OCI-LY7 (cell line): Measurements from ENCODE around the gene SSBP2. TPM values are rescaled to one million over a fixed set of nuclear protein-coding genes. Genes with fewer than 3 reads are reported as not detected.

Source experiments
- BruUV-seq: library from RNA; stranded (reverse); fragments of 400-500 nt; replicated peaks from 2 replicates; lab custom pipeline; 2021; lab: Mats Ljungman, UMichigan
- CTCF ChIA-PET: fragments of 300-600 bp; sonication (Branson Sonifier 250); formaldehyde crosslinking; loops from one replicate; lab custom pipeline; 2022; ENCODE audit warnings: antibody characterized with exemption; ENCODE audit not compliant: unreplicated experiment; lab: Charles Lee
- POLR2A ChIA-PET: fragments of 300-600 bp; sonication (Branson Sonifier 250); formaldehyde crosslinking; loops from one replicate; lab custom pipeline; 2022; ENCODE audit warnings: antibody characterized with exemption; lab: Charles Lee
- DNase-seq: peaks from one replicate; pipeline ENCODE4 v3.0.0-alpha.2; 2015; ENCODE audit warnings: low spot score
- H2AFZ ChIP-seq: fragments of 200-600 bp; sonication (generic), shearing (Covaris generic); 2 replicates; pipeline ENCODE4 v1.6.1; 2014; ENCODE audit warnings: mild to moderate bottlenecking, antibody characterized with exemption, low read length, moderate library complexity
- H3K27ac ChIP-seq: fragments of 200-600 bp; sonication (generic); 2 replicates; pipeline ENCODE4 v1.5.1; 2014; ENCODE audit warnings: mixed run types, low read depth, mild to moderate bottlenecking, moderate library complexity, low read length, inconsistent platforms; ENCODE audit not compliant: poor library complexity, severe bottlenecking
- H3K36me3 ChIP-seq: fragments of 200-600 bp; sonication (generic); 2 replicates; pipeline ENCODE4 v1.6.1; 2014; ENCODE audit warnings: mild to moderate bottlenecking, antibody characterized with exemption, low read length, moderate library complexity, mixed read lengths; ENCODE audit not compliant: insufficient read depth
- H3K4me1 ChIP-seq: fragments of 200-600 bp; sonication (generic); 2 replicates; pipeline ENCODE4 v1.5.1; 2014; ENCODE audit warnings: mild to moderate bottlenecking, low read length; ENCODE audit not compliant: insufficient read depth, poor library complexity, severe bottlenecking
- H3K4me2 ChIP-seq: fragments of 200-600 bp; sonication (generic); 2 replicates; pipeline ENCODE4 v1.6.1; 2014; ENCODE audit warnings: mild to moderate bottlenecking, low read length
- H3K4me3 ChIP-seq: fragments of 200-600 bp; sonication (generic); 2 replicates; pipeline ENCODE4 v1.5.1; 2014; ENCODE audit warnings: mild to moderate bottlenecking, low read depth, low read length; ENCODE audit not compliant: poor library complexity, severe bottlenecking
- H3K79me2 ChIP-seq: fragments of 200-600 bp; sonication (generic); 2 replicates; pipeline ENCODE4 v1.6.1; 2016; ENCODE audit warnings: low read depth, mild to moderate bottlenecking, low read length, moderate library complexity, mixed read lengths; ENCODE audit not compliant: insufficient read depth
- H3K9me2 ChIP-seq: fragments of 200-600 bp; sonication (generic); 2 replicates; pipeline ENCODE4 v1.6.1; 2016; ENCODE audit warnings: mild to moderate bottlenecking, low read length, mixed read lengths; ENCODE audit not compliant: insufficient read depth
- H3K9me3 ChIP-seq: fragments of 200-600 bp; sonication (generic); 2 replicates; pipeline ENCODE4 v1.6.1; 2014; ENCODE audit warnings: mild to moderate bottlenecking, mixed run types, low read length, mixed read lengths
- H4K20me1 ChIP-seq: fragments of 200-600 bp; sonication (generic); 2 replicates; pipeline ENCODE4 v1.6.1; 2014; ENCODE audit warnings: mild to moderate bottlenecking, antibody characterized with exemption, low read length, moderate library complexity, mixed read lengths; ENCODE audit not compliant: insufficient read depth
- EZH2phosphoT487 ChIP-seq: fragments of 200-600 bp; sonication (generic); IDR thresholded peaks from 2 replicates; pipeline ENCODE4 v1.6.1; 2018; ENCODE audit warnings: low read depth, borderline replicate concordance, mild to moderate bottlenecking, mixed run types, antibody characterized with exemption, low read length, moderate library complexity, mixed read lengths
- intact Hi-C: fragments of 100-400 bp; cut with micrococcal nuclease; formaldehyde crosslinking; loops from one replicate; pipeline ENCODE4 v1.10.0; 2022; ENCODE audit not compliant: unreplicated experiment
- total RNA-seq, 2 experiments: library from RNA; depleted of rRNA in 1 of 2; stranded (reverse); fragments of >200 nt in 1 of 2; shearing (Covaris generic) in 1 of 2; gene quantifications; 2 replicates each; pipeline ENCODE4 v1.2.3, GENCODE V29; 2014 to 2022
- TF ChIP-seq, protein P1 (sequence below): fragments of 200-600 bp; sonication (generic); conservative IDR thresholded peaks from 2 replicates; pipeline ENCODE4 v1.5.1; 2014; ENCODE audit warnings: mild to moderate bottlenecking, antibody characterized with exemption, low read length, moderate library complexity, mixed read lengths

SSBP2 gene
- total RNA-seq, 2 experiments from 2014 or later, result 140 to 172 TPM

DNA sequence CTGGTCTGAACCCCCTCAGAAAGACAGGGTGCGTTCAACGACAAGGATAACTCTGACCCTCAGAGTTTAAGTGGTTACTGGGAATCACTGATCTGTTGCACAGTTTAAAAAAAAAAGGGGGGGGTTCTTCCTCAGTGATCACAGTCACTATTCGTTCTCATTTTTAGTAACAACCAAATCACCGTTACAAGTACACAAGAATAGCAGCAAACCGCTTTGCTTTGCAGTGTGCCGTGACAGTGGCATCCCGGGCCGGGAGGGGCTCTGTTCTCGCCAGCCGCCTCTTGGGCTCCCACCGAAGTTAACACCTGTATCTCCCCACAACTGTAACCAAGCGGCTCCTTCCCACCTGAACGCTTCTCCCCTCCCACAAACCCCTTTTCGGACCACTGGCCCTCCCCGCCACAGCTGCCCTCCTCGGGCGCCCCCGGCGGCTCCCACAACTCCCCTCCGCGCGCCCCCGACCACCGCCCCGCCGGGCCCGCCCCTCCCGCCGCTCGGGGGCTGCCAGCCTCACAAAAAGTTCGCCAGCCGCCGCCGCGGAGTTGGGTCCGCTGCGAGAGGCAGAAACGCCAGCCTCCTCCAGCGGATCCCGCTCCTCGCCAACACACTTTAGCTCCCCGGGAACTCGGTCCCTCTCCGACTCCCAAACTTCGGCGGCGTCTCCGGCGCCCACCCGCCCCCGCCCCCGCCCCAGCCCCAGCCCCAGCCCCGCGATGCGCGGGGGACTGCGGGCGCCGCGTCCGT lies 1.2 kb downstream of the SSBP2 start:
- no peaks in the 10 kb centered on the region for H3K9me3 ChIP-seq
- peaks cover 21% of the 10 kb centered on the region; the same call in 1 of the 2 replicates for H4K20me1 ChIP-seq
- peak; percentile 98 for DNase-seq
- H3K4me2 ChIP-seq, result peak overlapping the region; percentile 83
- H3K4me1 ChIP-seq, result peaks cover 58% of the 10 kb centered on the region
- TF ChIP-seq, protein P1, sequence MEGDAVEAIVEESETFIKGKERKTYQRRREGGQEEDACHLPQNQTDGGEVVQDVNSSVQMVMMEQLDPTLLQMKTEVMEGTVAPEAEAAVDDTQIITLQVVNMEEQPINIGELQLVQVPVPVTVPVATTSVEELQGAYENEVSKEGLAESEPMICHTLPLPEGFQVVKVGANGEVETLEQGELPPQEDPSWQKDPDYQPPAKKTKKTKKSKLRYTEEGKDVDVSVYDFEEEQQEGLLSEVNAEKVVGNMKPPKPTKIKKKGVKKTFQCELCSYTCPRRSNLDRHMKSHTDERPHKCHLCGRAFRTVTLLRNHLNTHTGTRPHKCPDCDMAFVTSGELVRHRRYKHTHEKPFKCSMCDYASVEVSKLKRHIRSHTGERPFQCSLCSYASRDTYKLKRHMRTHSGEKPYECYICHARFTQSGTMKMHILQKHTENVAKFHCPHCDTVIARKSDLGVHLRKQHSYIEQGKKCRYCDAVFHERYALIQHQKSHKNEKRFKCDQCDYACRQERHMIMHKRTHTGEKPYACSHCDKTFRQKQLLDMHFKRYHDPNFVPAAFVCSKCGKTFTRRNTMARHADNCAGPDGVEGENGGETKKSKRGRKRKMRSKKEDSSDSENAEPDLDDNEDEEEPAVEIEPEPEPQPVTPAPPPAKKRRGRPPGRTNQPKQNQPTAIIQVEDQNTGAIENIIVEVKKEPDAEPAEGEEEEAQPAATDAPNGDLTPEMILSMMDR, result peak; percentile 39; the same call in 1 of the 2 replicates
- TF ChIP-seq EZH2phosphoT487, result no peak
- peaks cover 16% of the 10 kb centered on the region; the same call in 1 of the 2 replicates for H3K36me3 ChIP-seq
- H3K79me2 ChIP-seq, result peaks cover 47% of the 10 kb centered on the region
- H2AFZ ChIP-seq, result no peak overlapping the region
- H3K27ac ChIP-seq, result peak overlapping the region; percentile 98
- ChIA-PET CTCF (interaction anchor here (1.0 kb wide), 1 partner anchor 102 kb away, joined by 6 read pairs; no protein-coding TSS in a partner anchor), POLR2A (interaction anchor here (0.6 to 4.2 kb wide), 12 partner anchors 10 to 879 kb away, joined by 3 to 81 read pairs (median 3); no protein-coding TSS in a partner anchor)
- BruUV-seq, result no TSS peak
- H3K4me3 ChIP-seq, result peak overlapping the region; percentile 75
- H3K9me2 ChIP-seq, result no peaks in the 10 kb centered on the region
- intact Hi-C loops, result loop anchor here (1.0 to 10.0 kb wide), 5 partner anchors 65 to 475 kb away; no protein-coding TSS in a partner anchor

DNA sequence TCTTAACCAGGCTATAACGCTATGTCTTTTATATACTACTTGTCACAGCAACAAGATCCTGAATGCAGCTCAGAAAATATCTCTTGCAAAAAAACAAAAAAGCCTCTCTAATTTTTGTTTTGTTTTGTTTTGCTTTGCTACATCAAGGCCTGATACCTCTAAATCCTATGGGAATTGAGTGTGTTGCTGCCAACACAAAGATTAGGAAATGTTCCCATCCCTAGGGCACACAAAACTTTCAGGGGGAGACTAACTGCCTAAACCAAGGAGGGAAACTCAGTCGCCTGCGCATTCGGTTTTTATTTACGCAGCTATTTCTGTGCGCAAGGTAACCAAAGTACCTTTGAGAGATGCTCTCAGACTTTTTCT lies 1.7 kb downstream of the SSBP2 start:
- H3K36me3 ChIP-seq, result peaks cover 20% of the 10 kb centered on the region; the same call in 1 of the 2 replicates
- intact Hi-C loops, result loop anchor here (1.0 to 2.0 kb wide), 3 partner anchors 64 to 242 kb away; no protein-coding TSS in a partner anchor
- H3K9me3 ChIP-seq, result no peaks in the 10 kb centered on the region
- peaks cover 53% of the 10 kb centered on the region for H3K79me2 ChIP-seq
- peak overlapping the region; percentile 83 for H3K4me2 ChIP-seq
- H3K9me2 ChIP-seq, result no peaks in the 10 kb centered on the region
- peak overlapping the region; percentile 75 for H3K4me3 ChIP-seq
- H2AFZ ChIP-seq, result no peak overlapping the region
- TF ChIP-seq EZH2phosphoT487, result no peak
- TF ChIP-seq, protein P1, result no peak
- H3K27ac ChIP-seq, result peak overlapping the region; percentile 98
- ChIA-PET CTCF (no interaction called here), POLR2A (interaction anchor here (0.7 to 4.2 kb wide), 6 partner anchors 11 to 447 kb away, joined by 3 to 81 read pairs (median 3); no protein-coding TSS in a partner anchor)
- DNase-seq, result no peak
- peaks cover 21% of the 10 kb centered on the region; the same call in 1 of the 2 replicates for H4K20me1 ChIP-seq
- H3K4me1 ChIP-seq, result peaks cover 63% of the 10 kb centered on the region
- no TSS peak for BruUV-seq
